ENCODE data around the gene MRPL30.

DNA sequence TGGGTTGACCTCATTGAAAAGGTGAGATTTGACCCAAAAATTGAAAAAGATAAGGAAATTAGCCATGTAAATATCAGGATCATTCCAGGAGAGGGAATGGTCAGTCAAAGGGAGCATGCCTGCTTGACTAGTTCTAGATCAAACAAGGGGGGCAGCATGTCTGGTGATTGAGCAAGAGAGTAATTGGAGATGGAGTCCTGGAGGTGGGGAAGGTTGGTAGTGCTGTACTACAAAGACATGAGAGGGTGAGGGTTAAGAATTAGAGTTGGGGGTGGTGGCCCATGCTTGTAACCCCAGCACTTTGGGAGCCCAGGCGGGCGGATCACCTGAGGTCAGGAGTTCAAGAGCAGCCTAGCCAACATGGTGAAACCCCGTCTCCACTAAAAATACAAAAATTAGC lies 2.0 kb downstream of the MRPL30 start:
- TF ChIP-seq POLR2A (IDR thresholded peaks at IDR 0.05) (no peak), EP300 (IDR thresholded peaks at IDR 0.05) (no peak), CTCF (IDR thresholded peaks at IDR 0.05) (no peak), POLR2AphosphoS5 (IDR thresholded peaks at IDR 0.05) (no peak)
